Pancreas (tissue), 10 donors: Measurements from ENCODE around the gene POLE3. TPM values are rescaled to one million over a fixed set of nuclear protein-coding genes. Genes with fewer than 3 reads are reported as not detected.

Source experiments
- ATAC-seq, 4 donors: fragments of 200-7000 bp; cut with Tn5 transposase; one replicate each; pipeline versions ENCODE4 v1.8.0 to v1.9.1; 2020; ENCODE audit warnings: mild to moderate bottlenecking in 4 of 4, moderate library complexity in 4 of 4
- DNase-seq, 6 donors: peaks; one replicate each; pipeline ENCODE4 v3.0.0-alpha.2; 2020
- FAIRE-seq: peaks from 2 replicates; lab custom pipeline; 2012; peaks lifted over from hg19 to GRCh38; lab: Jason Lieb, UNC
- H3K27ac ChIP-seq, 4 donors: fragments of 200-600 bp; sonication (generic); 1 replicate in 3 of 4; 2 replicates in 1 of 4; pipeline versions ENCODE4 v1.5.0 to v1.8.0; 2020
- H3K27me3 ChIP-seq, 4 donors: fragments of 200-600 bp; one replicate each; pipeline ENCODE4 v1.8.0; 2021
- H3K36me3 ChIP-seq, 3 donors: fragments of 200-600 bp; sonication (generic) in 1 of 3; one replicate each; pipeline versions ENCODE4 v1.5.0 to v1.8.0; 2020 to 2021
- H3K4me1 ChIP-seq, 3 donors: fragments of 200-600 bp; one replicate each; pipeline ENCODE4 v1.8.0; 2021
- H3K4me3 ChIP-seq, 4 donors: fragments of 200-600 bp; sonication (generic) in 2 of 4; one replicate each; pipeline versions ENCODE4 v1.5.0 to v1.8.0; 2020 to 2021
- H3K9me3 ChIP-seq, 4 donors: fragments of 200-600 bp; one replicate each; pipeline ENCODE4 v1.8.0; 2021
- WGBS, 2 donors: extraction: QIAGEN DNeasy Blood & Tissue Kit; methylation state at CpG; one replicate each; pipeline ENCODE4 v1.1.7; 2013; 5-methylcytosine and 5-hydroxymethylcytosine counted together
- intact Hi-C, 3 donors: fragments of 100-400 bp; cut with DNase I; formaldehyde crosslinking; loops; one replicate each; pipeline versions ENCODE4 v1.11.1 to v1.14.2; 2022
- polyA plus RNA-seq, 2 donors: library from polyadenylated mRNA; stranded (reverse); fragments of 200-250 nt; gene quantifications; one replicate each; pipeline ENCODE4 v1.2.3, GENCODE V29; 2013
- total RNA-seq, 6 donors: library from RNA; stranded (reverse); fragmentation: NEBNext Ultra II Directional in 4 of 6; extraction: Animal tissue kit (Norgen Biotek cat#: 25700) in 4 of 6; gene quantifications; one replicate each; pipeline versions ENCODE4 v1.2.1 to v1.2.4, GENCODE V29; 2021 to 2023
- TF ChIP-seq, protein P1 (sequence below), 4 donors: fragments of 200-600 bp; sonication (generic) in 3 of 4; IDR thresholded peaks; one replicate each; pipeline versions ENCODE4 v1.5.0 to v1.8.0; 2021; ENCODE audit warnings: antibody characterized with exemption in 4 of 4
- donor health status: healthy with polysubstance abuse.
- donor health status: DM: no; HTN: no; CAD: no; lungs with moderate emphysema.
- donor health status: DM: no; HTN: no; CAD: no.
- donor health status: control.
- donor health status: control.
- donor health status: Bipolar disorder and iron deficiency.
- donor health status: DM: yes; HTN: yes; CAD: no.
- donor health status: DM: no; HTN: no; CAD: no.
- donor health status: DM: no; HTN: no; CAD: no.
- donor health status: DM: yes; HTN: yes; CAD: no.

Gene POLE3
- total and polyA plus RNA-seq, 8 donors, result 8.7 to 19.1 (median 13.3) TPM

GRCh38 chr9:113421726-113422125 is 11.3 kb upstream of the POLE3 start:
- FAIRE-seq (no peak), DNase-seq (no peak), ATAC-seq (no peak)
- no peak overlapping the region for H3K27ac ChIP-seq
- no peaks in the 10 kb centered on the region for H3K4me1 ChIP-seq
- intact Hi-C loops, result no loop called here
- no peaks in the 10 kb centered on the region for H3K36me3 ChIP-seq
- H3K9me3 ChIP-seq, result no peaks in the 10 kb centered on the region
- 65 to 66% methylated on average over 3 of the region's 3 CpGs for WGBS, 2 donors
- no peaks in the 10 kb centered on the region for H3K27me3 ChIP-seq
- no peak overlapping the region for H3K4me3 ChIP-seq
- TF ChIP-seq, protein P1, sequence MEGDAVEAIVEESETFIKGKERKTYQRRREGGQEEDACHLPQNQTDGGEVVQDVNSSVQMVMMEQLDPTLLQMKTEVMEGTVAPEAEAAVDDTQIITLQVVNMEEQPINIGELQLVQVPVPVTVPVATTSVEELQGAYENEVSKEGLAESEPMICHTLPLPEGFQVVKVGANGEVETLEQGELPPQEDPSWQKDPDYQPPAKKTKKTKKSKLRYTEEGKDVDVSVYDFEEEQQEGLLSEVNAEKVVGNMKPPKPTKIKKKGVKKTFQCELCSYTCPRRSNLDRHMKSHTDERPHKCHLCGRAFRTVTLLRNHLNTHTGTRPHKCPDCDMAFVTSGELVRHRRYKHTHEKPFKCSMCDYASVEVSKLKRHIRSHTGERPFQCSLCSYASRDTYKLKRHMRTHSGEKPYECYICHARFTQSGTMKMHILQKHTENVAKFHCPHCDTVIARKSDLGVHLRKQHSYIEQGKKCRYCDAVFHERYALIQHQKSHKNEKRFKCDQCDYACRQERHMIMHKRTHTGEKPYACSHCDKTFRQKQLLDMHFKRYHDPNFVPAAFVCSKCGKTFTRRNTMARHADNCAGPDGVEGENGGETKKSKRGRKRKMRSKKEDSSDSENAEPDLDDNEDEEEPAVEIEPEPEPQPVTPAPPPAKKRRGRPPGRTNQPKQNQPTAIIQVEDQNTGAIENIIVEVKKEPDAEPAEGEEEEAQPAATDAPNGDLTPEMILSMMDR (IDR thresholded peaks at IDR 0.05), result no peak

DNA sequence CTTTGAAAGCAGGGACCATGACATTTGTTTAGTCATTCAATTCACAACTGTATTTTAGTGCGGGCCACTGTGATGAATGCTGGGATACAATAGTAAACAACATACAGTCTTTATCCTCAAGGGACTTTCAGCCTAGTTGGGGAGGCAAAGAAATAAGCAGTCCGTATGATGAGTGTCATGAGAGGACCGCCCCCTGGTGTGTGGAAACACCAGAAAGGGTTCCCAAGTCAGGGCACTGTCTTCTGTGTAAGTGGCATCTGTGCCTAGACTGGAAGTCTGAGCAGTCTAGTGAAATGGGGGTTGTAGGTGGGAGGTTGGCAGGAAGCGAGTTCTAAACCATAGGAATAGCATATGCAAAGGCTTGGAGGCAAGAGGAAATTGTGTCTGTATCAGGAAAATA is 6.9 kb upstream of the POLE3 start:
- no peaks in the 10 kb centered on the region for H3K36me3 ChIP-seq
- no peak overlapping the region for H3K4me3 ChIP-seq
- ATAC-seq (no peak), DNase-seq (no peak), FAIRE-seq (no peak)
- intact Hi-C loops, result no loop called here
- WGBS, 2 donors, result 60 to 79% methylated on average over 4 of the region's 4 CpGs
- H3K4me1 ChIP-seq, result no peaks in the 10 kb centered on the region
- no peaks in the 10 kb centered on the region for H3K9me3 ChIP-seq
- TF ChIP-seq, protein P1 (IDR thresholded peaks at IDR 0.05), result no peak
- H3K27ac ChIP-seq, result no peak overlapping the region
- no peaks in the 10 kb centered on the region for H3K27me3 ChIP-seq

- peak overlapping the region in 1 of 4 donors; percentile 19 for H3K27ac ChIP-seq
- H3K27me3 ChIP-seq, result no peaks in the 10 kb centered on the region
- TF ChIP-seq, protein P1 (IDR thresholded peaks at IDR 0.05), result no peak
- WGBS, 2 donors, result 58 to 60% methylated on average over 3 of the region's 3 CpGs
- H3K4me3 ChIP-seq, result no peak overlapping the region
- no peaks in the 10 kb centered on the region for H3K36me3 ChIP-seq
- FAIRE-seq, result no peak
- H3K4me1 ChIP-seq, result peaks cover 0 to 3% (median 0%) of the 10 kb centered on the region in 3 donors
- peak in 2 of 4 donors; percentile 52 to 71 for ATAC-seq
- DNase-seq, result no peak
- no peaks in the 10 kb centered on the region for H3K9me3 ChIP-seq
- intact Hi-C loops, result no loop called here
Observed at GRCh38 chr9:113416149-113416721, 5.8 kb upstream of the POLE3 start.

GRCh38 chr9:113409883-113410206 is 630 bp downstream of the POLE3 start:
- intact Hi-C loops, result loop anchor here in 2 of 3 donors (5.0 to 10.0 kb wide), 2 partner anchors 103 to 105 kb away; partner anchors contain the start of gene RNF183 (in 1 of the 2)
- TF ChIP-seq, protein P1 (IDR thresholded peaks at IDR 0.05), result no peak
- WGBS, 2 donors, result 0% methylated on average over 20 of the region's 20 CpGs

DNA sequence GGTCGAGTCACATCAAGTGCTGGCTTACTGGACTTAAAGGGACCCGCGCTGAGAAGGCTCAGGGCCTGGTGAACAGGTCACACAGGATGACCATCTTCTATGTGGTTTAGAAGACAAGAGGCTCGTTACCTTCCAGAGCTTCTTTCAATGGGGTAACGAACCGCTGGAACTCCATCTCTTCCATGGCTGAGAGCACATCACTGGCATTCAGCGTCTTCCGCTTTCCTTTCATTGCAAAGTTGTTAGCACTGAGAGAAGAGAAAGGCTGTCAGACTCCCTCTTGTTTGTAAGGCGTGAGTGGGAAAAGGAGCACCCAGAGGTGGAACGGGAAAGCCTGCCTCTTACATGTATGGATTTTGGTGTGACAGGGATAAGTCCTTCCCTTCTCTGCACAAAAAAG is 994 bp downstream of the POLE3 start:
- intact Hi-C loops, result loop anchor here in 2 of 3 donors (5.0 to 10.0 kb wide), 2 partner anchors 102 to 105 kb away; partner anchors contain the start of gene RNF183 (in 1 of the 2)
- Histone ChIP-seq H3K4me3 (peak overlapping the region; percentile 53 to 89 (median 74)), H3K27ac (peak overlapping the region in 2 of 4 donors; percentile 81 to 96), H3K27me3 (no peaks in the 10 kb centered on the region), H3K4me1 (peaks cover 5 to 13% (median 10%) of the 10 kb centered on the region in 3 donors), H3K9me3 (no peaks in the 10 kb centered on the region), H3K36me3 (peaks cover 0 to 6% (median 3%) of the 10 kb centered on the region in 3 donors)
- DNase-seq (no peak), ATAC-seq (no peak), FAIRE-seq (no peak)
- WGBS, 2 donors, result 24 to 34% methylated on average over 10 of the region's 10 CpGs
- TF ChIP-seq, protein P1 (IDR thresholded peaks at IDR 0.05), result no peak

More at GRCh38 chr9:113409883-113410206, 630 bp downstream of the POLE3 start:
- DNase-seq (no peak), FAIRE-seq (no peak), ATAC-seq (peak in 1 of 4 donors; percentile 5)
- peak overlapping the region; percentile 81 to 98 (median 90) for H3K27ac ChIP-seq
- H3K4me1 ChIP-seq, result peaks cover 5 to 13% (median 10%) of the 10 kb centered on the region in 3 donors
- H3K27me3 ChIP-seq, result no peaks in the 10 kb centered on the region
- H3K9me3 ChIP-seq, result no peaks in the 10 kb centered on the region
- H3K4me3 ChIP-seq, result peak overlapping the region; percentile 53 to 89 (median 74)
- H3K36me3 ChIP-seq, result peaks cover 0 to 6% (median 3%) of the 10 kb centered on the region in 3 donors
